ENCODE data around the gene SREK1.

DNA sequence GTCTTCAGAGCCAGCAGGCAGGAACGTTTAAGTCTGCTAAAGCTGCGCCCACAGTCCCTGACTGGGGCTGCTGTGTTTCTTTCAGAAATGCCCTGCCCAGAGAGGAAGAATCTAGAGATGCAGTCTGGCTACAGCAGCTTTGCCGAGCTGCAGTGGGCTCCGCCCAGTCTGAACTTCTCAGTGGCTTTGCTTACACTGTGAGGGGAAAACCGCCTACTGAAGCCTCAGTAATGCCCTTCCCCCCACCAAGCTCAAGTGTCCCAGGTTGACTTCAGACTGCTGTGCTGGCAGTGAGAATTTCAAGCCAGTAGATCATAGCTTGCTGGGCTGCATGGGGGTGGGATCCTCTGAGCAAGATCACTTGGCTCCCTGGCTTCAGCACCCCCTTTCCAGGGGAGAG lies 78.4 kb downstream of the SREK1 start:
- TF ChIP-seq, protein P1, sequence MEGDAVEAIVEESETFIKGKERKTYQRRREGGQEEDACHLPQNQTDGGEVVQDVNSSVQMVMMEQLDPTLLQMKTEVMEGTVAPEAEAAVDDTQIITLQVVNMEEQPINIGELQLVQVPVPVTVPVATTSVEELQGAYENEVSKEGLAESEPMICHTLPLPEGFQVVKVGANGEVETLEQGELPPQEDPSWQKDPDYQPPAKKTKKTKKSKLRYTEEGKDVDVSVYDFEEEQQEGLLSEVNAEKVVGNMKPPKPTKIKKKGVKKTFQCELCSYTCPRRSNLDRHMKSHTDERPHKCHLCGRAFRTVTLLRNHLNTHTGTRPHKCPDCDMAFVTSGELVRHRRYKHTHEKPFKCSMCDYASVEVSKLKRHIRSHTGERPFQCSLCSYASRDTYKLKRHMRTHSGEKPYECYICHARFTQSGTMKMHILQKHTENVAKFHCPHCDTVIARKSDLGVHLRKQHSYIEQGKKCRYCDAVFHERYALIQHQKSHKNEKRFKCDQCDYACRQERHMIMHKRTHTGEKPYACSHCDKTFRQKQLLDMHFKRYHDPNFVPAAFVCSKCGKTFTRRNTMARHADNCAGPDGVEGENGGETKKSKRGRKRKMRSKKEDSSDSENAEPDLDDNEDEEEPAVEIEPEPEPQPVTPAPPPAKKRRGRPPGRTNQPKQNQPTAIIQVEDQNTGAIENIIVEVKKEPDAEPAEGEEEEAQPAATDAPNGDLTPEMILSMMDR (conservative IDR thresholded peaks at IDR 0.05) = no peak
- no peak for TF ChIP-seq ZFX (IDR thresholded peaks at IDR 0.05)
